ENCODE measurements around the gene PRKCH.

DNA sequence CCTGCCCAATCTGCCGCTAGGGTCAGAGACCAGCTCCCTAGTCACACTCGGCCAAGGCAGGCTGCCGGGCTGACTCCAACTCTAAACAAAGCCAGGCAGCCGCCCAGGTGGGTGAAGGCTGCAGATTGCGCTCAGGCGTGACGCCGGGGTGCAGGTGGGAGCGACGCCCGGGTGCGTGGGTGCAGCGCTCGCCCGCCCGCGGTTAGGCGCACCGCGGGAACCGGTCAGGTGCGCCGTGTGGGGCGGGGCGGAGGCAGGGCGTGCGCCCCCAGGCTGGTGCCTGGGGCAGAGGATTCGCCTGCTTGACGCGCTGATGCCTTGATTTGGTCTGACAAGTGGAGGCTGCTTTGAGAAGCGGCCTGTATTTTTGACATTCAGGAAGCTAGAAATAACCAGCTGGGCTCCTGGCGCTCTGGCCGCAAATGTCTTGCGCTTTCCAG, 247.2 kb downstream of the PRKCH start:
- TF ChIP-seq, protein P1, sequence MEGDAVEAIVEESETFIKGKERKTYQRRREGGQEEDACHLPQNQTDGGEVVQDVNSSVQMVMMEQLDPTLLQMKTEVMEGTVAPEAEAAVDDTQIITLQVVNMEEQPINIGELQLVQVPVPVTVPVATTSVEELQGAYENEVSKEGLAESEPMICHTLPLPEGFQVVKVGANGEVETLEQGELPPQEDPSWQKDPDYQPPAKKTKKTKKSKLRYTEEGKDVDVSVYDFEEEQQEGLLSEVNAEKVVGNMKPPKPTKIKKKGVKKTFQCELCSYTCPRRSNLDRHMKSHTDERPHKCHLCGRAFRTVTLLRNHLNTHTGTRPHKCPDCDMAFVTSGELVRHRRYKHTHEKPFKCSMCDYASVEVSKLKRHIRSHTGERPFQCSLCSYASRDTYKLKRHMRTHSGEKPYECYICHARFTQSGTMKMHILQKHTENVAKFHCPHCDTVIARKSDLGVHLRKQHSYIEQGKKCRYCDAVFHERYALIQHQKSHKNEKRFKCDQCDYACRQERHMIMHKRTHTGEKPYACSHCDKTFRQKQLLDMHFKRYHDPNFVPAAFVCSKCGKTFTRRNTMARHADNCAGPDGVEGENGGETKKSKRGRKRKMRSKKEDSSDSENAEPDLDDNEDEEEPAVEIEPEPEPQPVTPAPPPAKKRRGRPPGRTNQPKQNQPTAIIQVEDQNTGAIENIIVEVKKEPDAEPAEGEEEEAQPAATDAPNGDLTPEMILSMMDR (IDR thresholded peaks at IDR 0.05): peak in 3 of 4 donors; percentile 6 to 27 (median 27)
- peak; percentile 40 for TF ChIP-seq POLR2A (IDR thresholded peaks at IDR 0.05)
